ENCODE data around the gene AATF. TPM values are rescaled to one million over a fixed set of nuclear protein-coding genes. Genes with fewer than 3 reads are reported as not detected.

The AATF gene
- total and polyA plus RNA-seq, 2 of the 8 experiments (the other 6 are each of a cell fraction or from before 2014, with no cell fraction given): 20.1 to 62.8 TPM

DNA sequence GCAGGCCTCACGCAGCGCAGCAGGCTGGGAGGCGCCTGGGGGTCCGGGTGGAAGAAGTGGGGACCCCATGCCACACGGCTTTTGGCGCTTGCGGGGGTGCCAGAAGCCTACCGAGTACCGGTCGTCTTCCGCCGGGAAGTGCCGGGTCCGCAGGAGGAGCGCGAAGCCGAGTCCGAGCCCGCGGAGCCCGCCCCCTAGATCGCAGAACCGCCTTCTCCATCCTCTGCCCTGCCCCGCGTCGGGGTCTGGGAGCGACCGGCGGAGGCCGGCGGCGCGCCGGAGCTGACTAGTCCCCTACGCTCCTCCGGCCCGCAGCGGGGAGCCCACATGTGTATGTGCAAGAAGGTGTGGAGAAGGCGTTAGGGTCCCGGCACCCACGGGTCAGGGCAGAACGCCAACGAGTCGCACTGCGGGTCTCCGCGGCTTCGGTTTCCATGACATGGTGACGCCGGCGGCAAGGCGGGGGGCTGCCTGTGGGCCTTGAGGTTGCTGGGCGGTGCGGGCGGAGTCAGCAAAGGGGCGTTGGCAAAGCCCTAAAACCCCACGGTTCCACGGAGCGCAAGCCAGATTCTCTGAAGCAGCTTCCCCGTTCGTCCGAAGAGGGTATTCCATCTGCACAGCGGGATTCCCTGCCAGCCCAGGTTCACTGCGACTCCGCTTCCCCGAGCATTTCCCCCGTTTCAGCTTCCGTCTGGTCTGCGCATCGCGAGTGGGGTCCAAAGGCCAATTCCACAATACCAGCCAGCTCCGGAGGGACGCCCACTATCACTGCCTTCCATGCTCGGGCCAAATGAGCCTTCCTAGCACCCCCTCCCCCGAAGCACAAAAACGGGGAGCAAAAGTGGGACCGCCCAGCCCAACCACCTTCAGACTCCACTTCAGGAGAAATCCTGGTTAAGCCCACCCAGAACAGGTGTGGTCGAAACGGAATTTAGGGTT, 13.8 kb upstream of the AATF start (continued):
- TF ChIP-seq CHD7 (IDR thresholded peaks at IDR 0.05; ENCODE audit: insufficient replicate concordance, low read length): no peak
- no peak for TF ChIP-seq CHD1 (IDR thresholded peaks at IDR 0.05; ENCODE audit: low read depth, low read length)
- TF ChIP-seq SIRT6 (IDR thresholded peaks at IDR 0.05; ENCODE audit: low read length): no peak
- TF ChIP-seq TCF12 (IDR thresholded peaks at IDR 0.05; ENCODE audit: low read depth, low read length): no peak
- no peak; the same call in 1 of the 2 replicates for TF ChIP-seq CBX8 (IDR thresholded peaks at IDR 0.05; ENCODE audit: borderline replicate concordance, low read depth, low read length)
- TF ChIP-seq CHD2 (IDR thresholded peaks at IDR 0.05; ENCODE audit: low read length): no peak
- TF ChIP-seq BCL11A (IDR thresholded peaks at IDR 0.05; ENCODE audit: low read depth in 2 of 2, low read length in 2 of 2): no peak
- TF ChIP-seq SIX5 (IDR thresholded peaks at IDR 0.05; ENCODE audit: low read depth, low read length): no peak
- TF ChIP-seq CBX5 (IDR thresholded peaks at IDR 0.05; ENCODE audit: low read depth, low read length): no peak
- TF ChIP-seq RXRA (IDR thresholded peaks at IDR 0.05; ENCODE audit: insufficient read depth, low read depth, low read length): no peak

Data from H1 (cell line).